ENCODE results near the gene CNBP.

DNA sequence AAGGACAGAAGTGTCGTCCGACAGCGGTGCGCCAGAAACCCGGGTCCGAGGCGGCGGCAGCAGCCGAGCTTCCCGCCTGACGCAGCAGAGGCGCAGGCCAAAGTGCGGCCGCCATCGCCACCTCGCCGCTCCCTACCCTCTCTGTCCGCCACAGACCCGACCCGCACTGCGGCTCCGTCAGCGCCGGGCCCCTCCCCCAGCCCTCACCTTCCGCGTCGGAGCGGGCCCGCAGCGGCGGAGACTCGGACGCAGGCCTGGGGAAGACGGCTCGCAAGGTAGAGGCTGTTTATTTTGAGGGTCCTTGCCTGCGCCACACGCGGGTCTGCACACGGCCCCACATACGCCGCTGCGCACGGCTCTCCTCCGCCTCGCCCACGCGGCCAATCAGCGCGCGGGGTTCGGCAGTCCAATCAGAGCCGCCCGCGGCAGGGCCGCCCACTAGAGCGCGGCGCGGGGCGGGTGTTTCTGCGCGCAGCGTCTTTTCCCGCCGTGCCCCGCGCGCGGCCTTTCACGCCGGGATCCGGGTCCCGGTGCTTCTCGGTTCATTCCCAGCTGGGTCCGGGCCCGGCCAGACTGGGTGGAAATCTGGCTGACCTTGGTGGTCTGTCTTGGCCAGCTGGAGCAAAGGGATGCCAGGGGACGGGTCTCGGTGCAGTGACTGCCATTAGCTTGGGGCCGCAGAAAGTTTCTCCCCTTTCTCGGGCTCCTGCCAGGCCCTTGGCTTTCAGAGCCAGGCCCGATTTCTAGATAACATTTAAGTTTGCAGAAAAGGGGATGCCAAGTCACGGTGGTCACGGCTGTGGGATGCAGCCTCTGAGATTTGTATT lies at the start of gene CNBP:
- TF ChIP-seq TAF1 (IDR thresholded peaks at IDR 0.05; ENCODE audit: borderline replicate concordance, low read depth, low read length) (peak; percentile 88), POLR2AphosphoS5 (IDR thresholded peaks at IDR 0.05; ENCODE audit: low read depth, low read length) (peak; percentile 91)
